Trophoblast cell (in vitro differentiated cells and primary cell): ENCODE measurements around the gene RMDN2.
"Not testable (repeated sequence)": the region's sequence is repeated elsewhere in the genome, so short reads cannot be mapped to it uniquely, and the experiment has no call there.

Experiments
- DNase-seq, 2 donors: peaks; one replicate each; pipeline ENCODE4 v3.0.0-alpha.2; 2016
- H2AFZ ChIP-seq: 2 replicates; pipeline ENCODE4 v1.6.1; 2013; ENCODE audit warnings: low read length, moderate library complexity, mild to moderate bottlenecking; ENCODE audit not compliant: insufficient read depth, poor library complexity
- H2AK5ac ChIP-seq: 2 replicates; pipeline ENCODE4 v1.6.1; 2013; ENCODE audit warnings: mild to moderate bottlenecking, low read length
- H2BK120ac ChIP-seq: 2 replicates; pipeline ENCODE4 v1.6.1; 2013; ENCODE audit warnings: low read length, mild to moderate bottlenecking, moderate library complexity; ENCODE audit not compliant: insufficient read depth, poor library complexity
- H2BK12ac ChIP-seq: 2 replicates; pipeline ENCODE4 v1.6.1; 2013; ENCODE audit warnings: mild to moderate bottlenecking, low read length, moderate library complexity
- H2BK5ac ChIP-seq: 2 replicates; pipeline ENCODE4 v1.6.1; 2013; ENCODE audit warnings: low read length, low read depth, moderate library complexity, mild to moderate bottlenecking; ENCODE audit not compliant: poor library complexity
- H3K14ac ChIP-seq: 2 replicates; pipeline ENCODE4 v1.6.1; 2013; ENCODE audit warnings: mild to moderate bottlenecking, low read length
- H3K18ac ChIP-seq: 2 replicates; pipeline ENCODE4 v1.6.1; 2013; ENCODE audit warnings: mild to moderate bottlenecking, low read length
- H3K23ac ChIP-seq: 2 replicates; pipeline ENCODE4 v1.6.1; 2013; ENCODE audit warnings: low read length
- H3K27ac ChIP-seq: 2 replicates; pipeline ENCODE4 v1.5.1; 2013; ENCODE audit warnings: low read depth, mild to moderate bottlenecking, inconsistent platforms, low read length, moderate library complexity
- H3K27me3 ChIP-seq: 2 replicates; pipeline ENCODE4 v1.6.1; 2013; ENCODE audit warnings: inconsistent platforms, mild to moderate bottlenecking, low read length, moderate library complexity; ENCODE audit not compliant: insufficient read depth
- H3K36me3 ChIP-seq, 2 experiments: 1 replicate in 1 of 2; 2 replicates in 1 of 2; pipeline ENCODE4 v1.6.1; 2013; ENCODE audit warnings: low read length in 2 of 2, mild to moderate bottlenecking in 2 of 2, moderate library complexity in 1 of 2; ENCODE audit not compliant: insufficient read depth in 2 of 2, control insufficient read depth in 1 of 2
- H3K4ac ChIP-seq: 2 replicates; pipeline ENCODE4 v1.6.1; 2013; ENCODE audit warnings: low read depth, mild to moderate bottlenecking, low read length, moderate library complexity
- H3K4me1 ChIP-seq, 2 experiments: 1 replicate in 1 of 2; 2 replicates in 1 of 2; pipeline ENCODE4 v1.6.1; 2013; ENCODE audit warnings: low read length in 2 of 2, mild to moderate bottlenecking in 2 of 2, moderate library complexity in 1 of 2; ENCODE audit not compliant: insufficient read depth in 2 of 2, control insufficient read depth in 1 of 2
- H3K4me2 ChIP-seq: 2 replicates; pipeline ENCODE4 v1.6.1; 2013; ENCODE audit warnings: inconsistent platforms, mild to moderate bottlenecking, low read length, moderate library complexity
- H3K4me3 ChIP-seq: 2 replicates; pipeline ENCODE4 v1.5.1; 2013; ENCODE audit warnings: mild to moderate bottlenecking, low read depth, low read length, inconsistent platforms
- H3K79me1 ChIP-seq: one replicate; pipeline ENCODE4 v1.6.1; 2013; ENCODE audit warnings: low read length
- H3K79me2 ChIP-seq: 2 replicates; pipeline ENCODE4 v1.6.1; 2013; ENCODE audit warnings: low read length, mild to moderate bottlenecking; ENCODE audit not compliant: control insufficient read depth, insufficient read depth, poor library complexity
- H3K9ac ChIP-seq: 2 replicates; pipeline ENCODE4 v1.6.1; 2013; ENCODE audit warnings: mild to moderate bottlenecking, low read length
- H3K9me3 ChIP-seq: 2 replicates; pipeline ENCODE4 v1.6.1; 2013; ENCODE audit warnings: low read depth, mild to moderate bottlenecking, control low read depth, inconsistent platforms, low read length; ENCODE audit not compliant: insufficient read depth
- H4K12ac ChIP-seq: 2 replicates; pipeline ENCODE4 v1.6.1; 2013; ENCODE audit warnings: low read depth, mild to moderate bottlenecking, low read length, moderate library complexity
- H4K8ac ChIP-seq: 2 replicates; pipeline ENCODE4 v1.6.1; 2013; ENCODE audit warnings: low read depth, mild to moderate bottlenecking, low read length, moderate library complexity
- H4K91ac ChIP-seq: one replicate; pipeline ENCODE4 v1.6.1; 2013; ENCODE audit warnings: low read depth, mild to moderate bottlenecking, low read length, moderate library complexity
- WGBS: extraction: QIAGEN DNeasy Blood & Tissue Kit; methylation state at CpG from one replicate; pipeline ENCODE4 v1.1.7; 2013; ENCODE audit warnings: missing lambda C conversion rate; ENCODE audit not compliant: insufficient read length, insufficient coverage; ENCODE audit errors: extremely low coverage; 5-methylcytosine and 5-hydroxymethylcytosine counted together

RMDN2 gene

DNA sequence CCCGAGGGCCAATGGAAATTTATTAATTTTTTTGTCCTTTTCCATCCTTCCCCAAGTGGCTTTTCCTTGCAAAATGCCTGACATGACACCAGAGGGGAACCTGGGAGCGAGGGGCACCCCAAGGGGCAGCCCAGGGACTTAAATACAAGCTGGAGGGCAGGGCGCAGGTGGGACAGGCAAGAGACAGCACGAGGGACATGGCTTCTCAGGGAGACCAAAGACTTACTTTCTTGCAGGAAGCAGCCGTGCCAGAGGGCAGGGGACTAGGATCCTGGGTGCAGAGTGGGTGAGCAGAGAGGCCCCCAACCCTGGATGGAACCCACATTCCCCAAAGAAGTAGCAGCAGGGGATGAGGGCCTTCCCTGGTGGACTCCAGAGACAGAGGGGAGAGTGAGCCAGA is 5.3 kb downstream of the RMDN2 start:
- not testable (repeated sequence) for H3K79me1 ChIP-seq, H2BK120ac ChIP-seq, H3K9me3 ChIP-seq, H3K4me2 ChIP-seq, H2BK12ac ChIP-seq, H3K27me3 ChIP-seq, H4K12ac ChIP-seq, H3K79me2 ChIP-seq, H3K36me3 ChIP-seq, H2AK5ac ChIP-seq, H2AFZ ChIP-seq, H4K91ac ChIP-seq, H3K4me3 ChIP-seq, H3K23ac ChIP-seq, H3K9ac ChIP-seq, H3K4me1 ChIP-seq, H3K27ac ChIP-seq, H2BK5ac ChIP-seq, DNase-seq, H4K8ac ChIP-seq, H3K18ac ChIP-seq, H3K14ac ChIP-seq, H3K4ac ChIP-seq
- no CpG with 5 or more reads among the region's 5 CpGs for WGBS

DNA sequence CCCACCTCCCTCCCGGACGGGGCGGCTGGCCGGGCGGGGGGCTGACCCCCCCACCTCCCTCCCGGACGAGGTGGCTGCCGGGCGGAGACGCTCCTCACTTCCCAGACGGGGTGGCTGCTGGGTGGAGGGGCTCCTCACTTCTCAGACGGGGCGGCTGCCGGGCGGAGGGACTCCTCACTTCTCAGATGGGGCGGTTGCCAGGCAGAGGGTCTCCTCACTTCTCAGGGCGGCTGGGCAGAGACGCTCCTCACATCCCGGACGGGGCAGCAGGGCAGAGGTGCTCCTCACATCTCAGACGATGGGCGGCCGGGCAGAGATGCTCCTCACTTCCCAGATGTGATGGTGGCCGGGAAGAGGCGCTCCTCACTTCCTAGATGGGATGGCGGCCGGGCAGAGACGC is 7.8 kb downstream of the RMDN2 start:
- H2BK12ac ChIP-seq, H3K4me1 ChIP-seq: not testable (repeated sequence)

DNA sequence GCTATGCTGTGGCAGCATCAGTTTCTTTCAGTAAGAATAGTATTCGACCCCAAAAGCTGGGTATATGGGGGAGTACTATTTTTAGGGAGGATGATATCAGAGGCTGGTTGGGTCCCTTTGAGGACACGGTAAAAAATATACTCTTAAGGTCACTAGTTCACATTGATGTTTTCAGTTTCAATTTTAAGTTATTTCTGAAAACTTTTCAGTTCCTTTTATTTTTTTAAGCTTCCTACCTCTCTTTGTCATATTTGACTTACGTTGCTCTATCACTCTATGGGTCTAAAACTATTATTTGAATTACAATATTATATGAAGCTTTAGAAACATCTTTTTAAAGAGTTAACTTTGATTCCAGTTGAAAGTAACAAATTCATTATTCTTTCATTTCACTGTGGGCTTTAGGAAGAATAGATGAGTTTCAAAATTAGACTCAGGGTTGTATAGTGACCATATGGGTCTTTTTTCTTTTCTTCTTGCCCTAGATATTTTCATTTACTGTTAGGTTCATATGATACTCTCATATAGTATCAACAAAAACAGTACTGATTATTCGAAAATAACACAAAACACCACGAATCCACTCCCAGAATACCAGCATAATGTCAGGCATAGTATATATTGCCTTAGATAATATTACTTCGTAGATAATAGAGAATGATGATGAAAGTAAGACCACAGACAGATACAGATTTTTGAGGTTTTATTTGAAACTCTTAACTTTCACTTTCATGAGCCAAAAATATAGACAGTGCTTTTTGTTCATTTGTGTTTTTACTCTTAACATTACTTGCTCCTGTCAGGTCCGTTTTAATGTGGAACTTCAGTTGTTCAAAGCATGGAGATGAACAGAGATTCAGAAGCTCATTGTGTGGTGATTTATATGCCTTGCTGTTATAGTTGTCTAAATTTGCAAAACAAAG is 9.8 kb downstream of the RMDN2 start:
- Histone ChIP-seq H3K9ac (no peak overlapping the region), H3K14ac (no peak overlapping the region), H3K9me3 (no peaks in the 10 kb centered on the region), H3K27me3 (no peaks in the 10 kb centered on the region), H3K18ac (no peak overlapping the region), H2BK5ac (no peak overlapping the region), H3K36me3 (no peaks in the 10 kb centered on the region), H3K79me2 (no peaks in the 10 kb centered on the region), H3K4me2 (no peak overlapping the region), H4K8ac (no peak overlapping the region), H3K4me1 (no peaks in the 10 kb centered on the region), H3K4me3 (no peak overlapping the region), H2AFZ (no peak overlapping the region), H3K79me1 (no peaks in the 10 kb centered on the region), H3K4ac (no peak overlapping the region), H2BK12ac (no peak overlapping the region), H4K91ac (no peak overlapping the region), H2AK5ac (no peak overlapping the region), H4K12ac (no peak overlapping the region), H3K27ac (no peak overlapping the region), H2BK120ac (no peak overlapping the region), H3K23ac (no peak overlapping the region)
- no CpG with 5 or more reads among the region's 7 CpGs for WGBS
- no peak for DNase-seq

More for the DNA sequence above, 7.8 kb downstream of the RMDN2 start:
- not testable (repeated sequence) for H3K27ac ChIP-seq, H3K27me3 ChIP-seq, H3K4ac ChIP-seq, H4K8ac ChIP-seq, H2BK120ac ChIP-seq, DNase-seq, H2BK5ac ChIP-seq, H3K36me3 ChIP-seq, H3K9me3 ChIP-seq, H4K91ac ChIP-seq, H4K12ac ChIP-seq, H3K4me2 ChIP-seq, H3K79me1 ChIP-seq, H3K18ac ChIP-seq, H3K9ac ChIP-seq, H3K4me3 ChIP-seq, H3K79me2 ChIP-seq, H3K14ac ChIP-seq, H2AFZ ChIP-seq, H3K23ac ChIP-seq, H2AK5ac ChIP-seq
- no CpG with 5 or more reads among the region's 28 CpGs for WGBS

DNA sequence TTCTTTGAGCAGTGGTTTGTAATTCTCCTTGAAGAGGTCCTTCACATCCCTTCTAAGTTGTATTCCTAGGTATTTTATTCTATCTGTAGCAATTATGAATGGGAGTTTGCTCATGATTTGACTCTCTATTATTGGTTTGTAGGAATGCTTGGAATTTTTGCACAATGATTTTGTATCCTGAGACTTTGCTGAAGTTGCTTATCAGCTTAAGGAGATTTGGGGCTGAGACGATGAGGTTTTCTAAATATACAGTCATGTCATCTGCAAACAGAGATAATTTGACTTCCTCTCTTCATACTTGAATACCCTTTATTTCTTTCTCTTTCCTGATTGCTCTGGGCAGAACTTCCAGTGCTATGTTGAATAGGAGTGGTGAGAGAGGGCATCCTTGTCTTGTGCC is 12.5 kb downstream of the RMDN2 start:
- H3K4me3 ChIP-seq, H2BK120ac ChIP-seq, H2AK5ac ChIP-seq, H2BK12ac ChIP-seq, H2AFZ ChIP-seq, H3K18ac ChIP-seq, H3K79me1 ChIP-seq, H3K23ac ChIP-seq, H2BK5ac ChIP-seq, H3K4me1 ChIP-seq, H3K79me2 ChIP-seq, H3K27ac ChIP-seq, H3K4ac ChIP-seq, H3K27me3 ChIP-seq, H4K8ac ChIP-seq, H3K36me3 ChIP-seq, H4K91ac ChIP-seq, H3K9me3 ChIP-seq, H3K4me2 ChIP-seq, DNase-seq, H4K12ac ChIP-seq, H3K14ac ChIP-seq, H3K9ac ChIP-seq: not testable (repeated sequence)
- WGBS: no CpG with 5 or more reads among the region's 1 CpG
